ENCODE results near the gene NUMA1. TPM values are rescaled to one million over a fixed set of nuclear protein-coding genes. Genes with fewer than 3 reads are reported as not detected.

The NUMA1 gene
- total and polyA plus RNA-seq, 2 of the 8 experiments (the other 6 are each of a cell fraction or from before 2014, with no cell fraction given): 101 to 107 TPM

DNA sequence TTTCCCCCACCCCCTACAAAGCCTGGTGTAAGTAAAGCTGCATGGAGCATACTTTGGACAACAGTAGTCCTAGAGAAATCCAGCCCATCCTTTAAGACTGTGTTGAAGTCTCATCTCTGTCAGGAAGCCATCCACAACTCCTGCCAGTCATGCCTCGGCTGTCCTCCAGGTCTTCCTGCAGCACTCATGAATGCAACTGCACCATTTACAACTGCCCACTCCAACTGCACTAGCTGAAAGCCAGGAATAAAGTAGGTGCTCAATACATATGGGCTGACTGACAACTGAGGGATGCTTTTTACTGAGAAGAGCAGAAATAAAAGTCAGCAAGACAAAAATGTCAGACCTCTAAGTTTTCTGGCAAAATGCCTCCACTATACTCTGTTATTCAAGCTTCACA lies 54.3 kb downstream of the NUMA1 start:
- 88% methylated on average over 1 of the region's 1 CpG; no CpG with 5 or more reads in 1 of the 2 experiments for WGBS, 2 experiments (ENCODE audit: extremely low coverage in 1 of 2, insufficient coverage in 1 of 2, insufficient read length in 1 of 2, insufficient replicate concordance in 2 of 2, low coverage in 1 of 2, low lambda C conversion rate in 2 of 2, missing lambda C conversion rate in 1 of 2)

More for the DNA sequence above, 54.3 kb downstream of the NUMA1 start:
- Histone ChIP-seq H3K36me3 (ENCODE audit: control insufficient read depth in 2 of 4, insufficient read depth in 4 of 4, low read length in 3 of 4) (peaks cover 23 to 47% (median 44%) of the 10 kb centered on the region in 4 experiments), H3K4me3 (ENCODE audit: extremely low read depth in 1 of 4, insufficient read depth in 2 of 4, low read depth in 3 of 4, low read length in 4 of 4) (no peak overlapping the region), H3K4me2 (ENCODE audit: insufficient read depth in 1 of 2, low read depth in 2 of 2, low read length in 2 of 2) (no peak overlapping the region), H2BK120ac (replicated peaks; ENCODE audit: low read depth, low read length) (no peak overlapping the region), H2AK5ac (ENCODE audit: low read depth, low read length) (no peak overlapping the region), H3K79me1 (ENCODE audit: low read depth, low read length) (no peaks in the 10 kb centered on the region; the same call in 1 of the 2 replicates), H2BK20ac (ENCODE audit: low read length) (no peak overlapping the region), H3K23ac (ENCODE audit: insufficient read length) (no peak overlapping the region), H2BK15ac (ENCODE audit: low read length) (no peak overlapping the region), H2AFZ (ENCODE audit: low read length) (no peak overlapping the region), H4K5ac (ENCODE audit: insufficient read length, low read depth, low read length) (no peak overlapping the region), H3K4me1 (replicated peaks in 1 of 4; ENCODE audit: control insufficient read depth in 3 of 4, insufficient read depth in 4 of 4, low read length in 3 of 4) (no peaks in the 10 kb centered on the region), H4K8ac (ENCODE audit: extremely low read depth, insufficient read depth, low read length) (no peak overlapping the region), H3K4ac (replicated peaks; ENCODE audit: insufficient read length, low read depth, low read length) (no peak overlapping the region), H3K56ac (replicated peaks; ENCODE audit: insufficient read length, low read depth, low read length) (no peak overlapping the region), H2BK12ac (ENCODE audit: low read depth, low read length) (no peak overlapping the region), H3K14ac (ENCODE audit: insufficient read length) (no peak overlapping the region), H3K79me2 (ENCODE audit: control insufficient read depth in 1 of 2, insufficient read depth in 2 of 2, low read length in 2 of 2) (no peaks in the 10 kb centered on the region; a peak in 1 of 4 replicates), H3K9ac (replicated peaks in 1 of 4; ENCODE audit: extremely low read depth in 1 of 4, low read depth in 3 of 4, low read length in 3 of 4) (no peak overlapping the region), H3K27me3 (replicated peaks in 1 of 4; ENCODE audit: control insufficient read depth in 3 of 4, extremely low read depth in 1 of 4, insufficient read depth in 3 of 4, low read length in 3 of 4) (no peaks in the 10 kb centered on the region), H4K20me1 (replicated peaks in 1 of 2; ENCODE audit: control insufficient read depth in 1 of 2, insufficient read depth in 2 of 2, low read length in 2 of 2) (peaks cover 4 to 10% of the 10 kb centered on the region in 2 experiments), H3K23me2 (ENCODE audit: low read depth, low read length) (no peaks in the 10 kb centered on the region), H3K27ac (ENCODE audit: low read depth, low read length) (no peak overlapping the region), H3K9me3 (ENCODE audit: insufficient read depth in 2 of 2, low read depth in 1 of 2, low read length in 1 of 2) (no peaks in the 10 kb centered on the region), H3K18ac (ENCODE audit: extremely low read depth, low read length) (no peak overlapping the region), H2BK5ac (ENCODE audit: low read depth, low read length) (no peak overlapping the region), H4K91ac (replicated peaks; ENCODE audit: insufficient read length, low read length) (no peak overlapping the region)
- no peak for TF ChIP-seq CREB1 (IDR thresholded peaks at IDR 0.05)
- TF ChIP-seq EGR1 (IDR thresholded peaks at IDR 0.05; ENCODE audit: borderline replicate concordance, low read depth, low read length): no peak
- TF ChIP-seq ZNF274 (IDR thresholded peaks at IDR 0.05; ENCODE audit: borderline replicate concordance, extremely low read depth, low read length): no peak
- no peak for TF ChIP-seq MAFK (IDR thresholded peaks at IDR 0.05; ENCODE audit: low read depth, low read length)
- DNase-seq (ENCODE audit: low read depth in 1 of 2, low spot score in 2 of 2) (no peak), FAIRE-seq (no peak)
- POLR2A ChIA-PET (ENCODE audit: partially characterized antibody): interaction anchor here (1.1 to 3.7 kb wide), 6 partner anchors 11 to 87 kb away, joined by 3 to 40 read pairs (median 5); partner anchors contain the start of gene ANAPC15
- CTCF ChIA-PET (ENCODE audit: partially characterized antibody): interaction anchor here (0.7 to 25.0 kb wide), 17 partner anchors 10 to 212 kb away, joined by 3 to 423 read pairs (median 11); partner anchors contain the start of gene LAMTOR1
